Nephron progenitor cell (in vitro differentiated cells): ENCODE data around the gene KRTAP5-1.

Experiments
- DNase-seq: peaks from one replicate; pipeline ENCODE4 v3.0.0; 2021
- H3K27ac Mint-ChIP-seq: 2 replicates; pipeline ENCODE4 v1.8.0; 2021; ENCODE audit warnings: mild to moderate bottlenecking, moderate library complexity, mixed read lengths
- H3K27me3 Mint-ChIP-seq: 2 replicates; pipeline ENCODE4 v1.8.0; 2021; ENCODE audit warnings: mild to moderate bottlenecking, low read depth, mixed read lengths; ENCODE audit not compliant: poor library complexity
- H3K36me3 Mint-ChIP-seq: 2 replicates; pipeline ENCODE4 v1.8.0; 2021; ENCODE audit warnings: low read depth, mixed read lengths
- H3K4me1 Mint-ChIP-seq: 2 replicates; pipeline ENCODE4 v1.8.0; 2021; ENCODE audit warnings: mixed read lengths
- H3K4me3 Mint-ChIP-seq: 2 replicates; pipeline ENCODE4 v1.8.0; 2021; ENCODE audit warnings: mild to moderate bottlenecking, moderate library complexity, mixed read lengths
- H3K9me3 Mint-ChIP-seq: 2 replicates; pipeline ENCODE4 v1.8.0; 2021; ENCODE audit warnings: mild to moderate bottlenecking, moderate library complexity, mixed read lengths
- TF ChIP-seq, protein P1 (sequence below): fragments of 200-600 bp; sonication (generic); IDR thresholded peaks from 2 replicates; pipeline ENCODE4 v1.5.0; 2021; ENCODE audit warnings: antibody characterized with exemption

KRTAP5-1 gene

DNA sequence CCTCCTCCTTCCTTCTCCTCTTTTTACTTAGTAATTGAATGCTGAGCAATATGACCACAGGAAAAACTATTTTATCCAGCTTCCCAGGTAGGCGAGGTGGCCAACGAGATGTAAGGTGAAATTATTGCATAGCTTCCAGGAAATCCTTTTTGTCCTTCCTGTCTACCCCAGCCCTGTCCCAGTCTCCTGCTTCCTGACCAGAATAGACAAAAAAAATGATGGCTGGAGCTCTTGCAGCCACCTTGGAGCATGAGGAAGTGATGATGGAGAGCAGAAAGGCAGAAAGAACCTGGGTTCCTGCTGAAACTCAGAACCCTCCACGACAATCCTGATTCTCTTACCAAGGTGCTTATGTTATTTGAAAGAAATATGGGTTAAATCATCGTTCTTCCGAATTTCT, 46.9 kb downstream of the KRTAP5-1 start:
- DNase-seq, result no peak
- Mint-ChIP-seq H3K9me3 (peaks cover 5% of the 10 kb centered on the region), H3K4me3 (no peak overlapping the region), H3K27ac (no peak overlapping the region), H3K4me1 (peaks cover 8% of the 10 kb centered on the region), H3K27me3 (peaks cover 53% of the 10 kb centered on the region), H3K36me3 (no peaks in the 10 kb centered on the region)
- TF ChIP-seq, protein P1, sequence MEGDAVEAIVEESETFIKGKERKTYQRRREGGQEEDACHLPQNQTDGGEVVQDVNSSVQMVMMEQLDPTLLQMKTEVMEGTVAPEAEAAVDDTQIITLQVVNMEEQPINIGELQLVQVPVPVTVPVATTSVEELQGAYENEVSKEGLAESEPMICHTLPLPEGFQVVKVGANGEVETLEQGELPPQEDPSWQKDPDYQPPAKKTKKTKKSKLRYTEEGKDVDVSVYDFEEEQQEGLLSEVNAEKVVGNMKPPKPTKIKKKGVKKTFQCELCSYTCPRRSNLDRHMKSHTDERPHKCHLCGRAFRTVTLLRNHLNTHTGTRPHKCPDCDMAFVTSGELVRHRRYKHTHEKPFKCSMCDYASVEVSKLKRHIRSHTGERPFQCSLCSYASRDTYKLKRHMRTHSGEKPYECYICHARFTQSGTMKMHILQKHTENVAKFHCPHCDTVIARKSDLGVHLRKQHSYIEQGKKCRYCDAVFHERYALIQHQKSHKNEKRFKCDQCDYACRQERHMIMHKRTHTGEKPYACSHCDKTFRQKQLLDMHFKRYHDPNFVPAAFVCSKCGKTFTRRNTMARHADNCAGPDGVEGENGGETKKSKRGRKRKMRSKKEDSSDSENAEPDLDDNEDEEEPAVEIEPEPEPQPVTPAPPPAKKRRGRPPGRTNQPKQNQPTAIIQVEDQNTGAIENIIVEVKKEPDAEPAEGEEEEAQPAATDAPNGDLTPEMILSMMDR, result no peak

DNA sequence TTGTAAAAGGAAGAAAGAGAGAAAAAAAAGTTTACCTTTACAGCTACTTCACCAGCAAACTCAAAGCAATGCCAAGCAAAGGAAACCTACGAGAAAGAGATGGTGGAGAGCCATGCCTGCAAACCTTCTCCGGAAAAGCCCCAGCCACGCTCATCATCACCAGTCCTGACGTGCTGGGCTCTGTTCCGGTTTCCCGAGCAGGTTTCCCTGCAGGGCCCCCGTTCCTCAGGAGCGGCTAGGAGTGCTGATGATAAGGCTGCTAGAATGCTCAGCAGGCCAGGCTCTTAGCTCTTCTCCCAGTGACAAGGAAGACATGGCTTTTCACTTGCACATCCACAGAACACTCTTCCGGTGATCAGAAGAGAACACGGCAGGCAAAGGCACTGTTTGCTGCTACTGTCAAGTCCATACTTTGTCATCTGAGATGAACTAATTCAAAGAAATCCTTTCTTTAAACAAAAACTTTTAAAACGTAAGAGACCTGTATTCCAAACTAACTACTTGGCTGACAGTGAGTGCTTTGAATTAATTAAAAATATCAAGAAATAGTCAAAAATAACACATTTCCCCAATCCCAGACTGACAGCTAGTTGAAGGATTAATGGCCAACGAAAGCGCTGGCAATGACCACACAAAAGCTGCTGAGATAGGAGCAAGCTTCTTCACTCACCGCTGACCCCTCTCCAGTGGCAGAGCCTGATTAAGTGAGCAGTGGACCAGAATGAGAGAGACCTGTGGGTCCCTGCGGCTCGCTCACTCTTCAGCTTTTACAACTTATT, 48.8 kb downstream of the KRTAP5-1 start:
- TF ChIP-seq, protein P1, result no peak
- Mint-ChIP-seq H3K27ac (no peak overlapping the region), H3K9me3 (peaks cover 5% of the 10 kb centered on the region), H3K4me1 (peaks cover 21% of the 10 kb centered on the region), H3K36me3 (no peaks in the 10 kb centered on the region), H3K27me3 (peaks cover 42% of the 10 kb centered on the region), H3K4me3 (no peak overlapping the region)
- DNase-seq, result no peak

DNA sequence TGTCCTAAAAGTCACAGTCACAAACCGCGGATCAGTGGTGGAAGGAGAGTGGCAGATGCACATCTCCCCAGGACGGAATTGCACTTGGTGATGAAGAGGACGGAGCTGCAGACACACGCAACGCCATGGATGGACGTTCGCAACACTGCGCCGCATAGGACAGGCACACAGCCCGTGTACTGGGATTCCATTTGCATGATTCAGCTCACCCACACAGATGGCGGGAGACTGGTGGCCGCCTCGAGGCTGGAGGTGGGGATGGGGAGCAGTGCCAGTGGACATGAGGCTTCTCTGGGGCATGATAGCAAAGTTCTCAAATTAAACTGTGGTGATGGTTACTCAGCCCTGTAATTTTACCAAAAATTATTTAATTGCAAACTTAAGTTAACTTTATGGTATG, 50.4 kb downstream of the KRTAP5-1 start:
- H3K9me3 Mint-ChIP-seq, result peaks cover 5% of the 10 kb centered on the region
- TF ChIP-seq, protein P1, result no peak
- DNase-seq, result no peak
- H3K4me1 Mint-ChIP-seq, result peaks cover 21% of the 10 kb centered on the region
- no peak overlapping the region for H3K4me3 Mint-ChIP-seq
- no peak overlapping the region for H3K27ac Mint-ChIP-seq
- peaks cover 26% of the 10 kb centered on the region for H3K27me3 Mint-ChIP-seq
- H3K36me3 Mint-ChIP-seq, result no peaks in the 10 kb centered on the region
